ENCODE measurements around the gene PTTG2. TPM values are rescaled to one million over a fixed set of nuclear protein-coding genes. Genes with fewer than 3 reads are reported as not detected.

The PTTG2 gene
- polyA plus RNA-seq, 1 donor from 2014 or later = not detected

GRCh38 chr4:37935026-37935425 is 25.2 kb upstream of the PTTG2 start:
- Histone ChIP-seq H3F3A (ENCODE audit: insufficient read depth, low read length, poor library complexity, severe bottlenecking) (no peaks in the 10 kb centered on the region), H3K36me3 (ENCODE audit: insufficient read depth, low read length) (no peaks in the 10 kb centered on the region), H3K9ac (ENCODE audit: low read length) (no peak overlapping the region), H3K27me3 (ENCODE audit: insufficient read depth, low read depth, low read length) (no peaks in the 10 kb centered on the region), H3K9me2 (ENCODE audit: insufficient read depth, low read length) (no peaks in the 10 kb centered on the region), H3K9me3 (ENCODE audit: low read length) (no peaks in the 10 kb centered on the region), H3K27ac (ENCODE audit: low read length) (no peak overlapping the region), H3K4me3 (ENCODE audit: low read length) (no peak overlapping the region), H3K79me2 (replicated peaks; ENCODE audit: insufficient read depth, low read length) (no peaks in the 10 kb centered on the region), H3K4me2 (ENCODE audit: low read length) (no peak overlapping the region), H2AFZ (ENCODE audit: low read depth, low read length) (no peak overlapping the region), H4K20me1 (ENCODE audit: insufficient read depth) (no peaks in the 10 kb centered on the region)
- TF ChIP-seq POLR2AphosphoS5 (IDR thresholded peaks at IDR 0.05) (no peak), REST (IDR thresholded peaks at IDR 0.05; ENCODE audit: borderline replicate concordance) (no peak), SMC3 (conservative IDR thresholded peaks at IDR 0.05; ENCODE audit: poor library complexity) (no peak)

- no peak overlapping the region for H3K4me2 ChIP-seq (ENCODE audit: low read length)
- H3K79me2 ChIP-seq (replicated peaks; ENCODE audit: insufficient read depth, low read length) = no peaks in the 10 kb centered on the region
- H3K9ac ChIP-seq (ENCODE audit: low read length) = no peak overlapping the region
- no peaks in the 10 kb centered on the region for H3F3A ChIP-seq (ENCODE audit: insufficient read depth, low read length, poor library complexity, severe bottlenecking)
- H3K4me3 ChIP-seq (ENCODE audit: low read length) = no peak overlapping the region
- H3K9me3 ChIP-seq (ENCODE audit: low read length) = no peaks in the 10 kb centered on the region
- H4K20me1 ChIP-seq (ENCODE audit: insufficient read depth) = no peaks in the 10 kb centered on the region
- H3K9me2 ChIP-seq (ENCODE audit: insufficient read depth, low read length) = no peaks in the 10 kb centered on the region
- no peak overlapping the region for H3K27ac ChIP-seq (ENCODE audit: low read length)
- no peak overlapping the region for H2AFZ ChIP-seq (ENCODE audit: low read depth, low read length)
- H3K27me3 ChIP-seq (ENCODE audit: insufficient read depth, low read depth, low read length) = no peaks in the 10 kb centered on the region
- TF ChIP-seq MXI1 (conservative IDR thresholded peaks at IDR 0.05; ENCODE audit: poor library complexity, severe bottlenecking) = no peak
- TF ChIP-seq EZH2 (IDR thresholded peaks at IDR 0.05; ENCODE audit: borderline replicate concordance, insufficient read depth, low read length, poor library complexity, severe bottlenecking) = no peak
- TF ChIP-seq RAD21 (conservative IDR thresholded peaks at IDR 0.05) = no peak
- no peak for TF ChIP-seq CTCF (IDR thresholded peaks at IDR 0.05; ENCODE audit: poor library complexity, severe bottlenecking)
- no peak for TF ChIP-seq POLR2AphosphoS5 (IDR thresholded peaks at IDR 0.05)
- TF ChIP-seq TAF1 (IDR thresholded peaks at IDR 0.05; ENCODE audit: low read depth) = no peak
- TF ChIP-seq EP300 (conservative IDR thresholded peaks at IDR 0.05; ENCODE audit: poor library complexity, severe bottlenecking) = no peak
- TF ChIP-seq SMC3 (conservative IDR thresholded peaks at IDR 0.05; ENCODE audit: poor library complexity) = no peak
- no peak for TF ChIP-seq REST (IDR thresholded peaks at IDR 0.05; ENCODE audit: borderline replicate concordance)
- no peaks in the 10 kb centered on the region for H3K36me3 ChIP-seq (ENCODE audit: insufficient read depth, low read length)
Measured at GRCh38 chr4:37936889-37937498, 23.2 kb upstream of the PTTG2 start.

Data from neural cell (in vitro differentiated cells).